OCI-M2 (cell line): ENCODE data around the gene ITGAE.

Experiments used
- DNase-seq: peaks from one replicate; lab custom pipeline; 2025; ENCODE audit not compliant: unreplicated experiment; lab: John Stamatoyannopoulos, UW

ITGAE gene

GRCh38 chr17:3698139-3698538 lies 102.8 kb downstream of the ITGAE start:
- no peak for DNase-seq

GRCh38 chr17:3697103-3697476 lies 103.9 kb downstream of the ITGAE start:
- DNase-seq = no peak

GRCh38 chr17:3695723-3696411 lies 105.1 kb downstream of the ITGAE start, which contains the start of gene P2RX5:
Gene P2RX5, minus strand, starts transcription at chr17:3696155. Its CDS starts 150 bp downstream, at chr17:3696005.
- DNase-seq = no peak

- DNase-seq = no peak
Observed at GRCh38 chr17:3695129-3695722, 105.8 kb downstream of the ITGAE start.

GRCh38 chr17:3693829-3694231 lies 107.2 kb downstream of the ITGAE start:
- DNase-seq = no peak

GRCh38 chr17:3693141-3693540 lies 107.8 kb downstream of the ITGAE start:
- DNase-seq = no peak

GRCh38 chr17:3692346-3692745 lies 108.6 kb downstream of the ITGAE start:
- DNase-seq = no peak

- DNase-seq = no peak
Observed at GRCh38 chr17:3691617-3692067, 109.3 kb downstream of the ITGAE start.

GRCh38 chr17:3690094-3690715 lies 110.8 kb downstream of the ITGAE start:
- DNase-seq = no peak

- DNase-seq = no peak
Observed at GRCh38 chr17:3689262-3690093, 111.5 kb downstream of the ITGAE start.

- DNase-seq = no peak
Observed at GRCh38 chr17:3688852-3689261, 112.1 kb downstream of the ITGAE start.

GRCh38 chr17:3688027-3688553 lies 112.9 kb downstream of the ITGAE start:
- DNase-seq = no peak

- DNase-seq = no peak
Observed at GRCh38 chr17:3685174-3685573, 115.8 kb downstream of the ITGAE start.

GRCh38 chr17:3683054-3683511 lies 117.9 kb downstream of the ITGAE start:
- DNase-seq = no peak

- DNase-seq = no peak
Observed at GRCh38 chr17:3682033-3682432, 119.0 kb downstream of the ITGAE start.

GRCh38 chr17:3681565-3681964 lies 119.4 kb downstream of the ITGAE start:
- DNase-seq = no peak

GRCh38 chr17:3681057-3681456 lies 119.9 kb downstream of the ITGAE start:
- no peak for DNase-seq

GRCh38 chr17:3679531-3680126 lies 121.4 kb downstream of the ITGAE start:
- no peak for DNase-seq

- DNase-seq = no peak
Observed at GRCh38 chr17:3678821-3679530, 122.0 kb downstream of the ITGAE start.
